OCI-LY7 (cell line): ENCODE results near the gene GNL2.

ENCODE experiments used
- CTCF ChIP-seq: fragments of 200-600 bp; sonication (generic); conservative IDR thresholded peaks from 2 replicates; pipeline ENCODE4 v1.5.1; 2014; ENCODE audit warnings: mild to moderate bottlenecking, antibody characterized with exemption, low read length, moderate library complexity, mixed read lengths
- EZH2phosphoT487 ChIP-seq: fragments of 200-600 bp; sonication (generic); IDR thresholded peaks from 2 replicates; pipeline ENCODE4 v1.6.1; 2018; ENCODE audit warnings: low read depth, borderline replicate concordance, mild to moderate bottlenecking, mixed run types, antibody characterized with exemption, low read length, moderate library complexity, mixed read lengths

GRCh38 chr1:37557402-37557801, 38.3 kb downstream of the GNL2 start:
- no peak for TF ChIP-seq CTCF
- no peak for TF ChIP-seq EZH2phosphoT487
